ENCODE data around the gene CES3. TPM values are rescaled to one million over a fixed set of nuclear protein-coding genes. Genes with fewer than 3 reads are reported as not detected.
A peak's percentile ranks its signal among the peaks of the same experiment; 100 is the strongest.

The CES3 gene
- total RNA-seq, 3 donors from 2014 or later: 86.5 to 264 (median 199) TPM

DNA sequence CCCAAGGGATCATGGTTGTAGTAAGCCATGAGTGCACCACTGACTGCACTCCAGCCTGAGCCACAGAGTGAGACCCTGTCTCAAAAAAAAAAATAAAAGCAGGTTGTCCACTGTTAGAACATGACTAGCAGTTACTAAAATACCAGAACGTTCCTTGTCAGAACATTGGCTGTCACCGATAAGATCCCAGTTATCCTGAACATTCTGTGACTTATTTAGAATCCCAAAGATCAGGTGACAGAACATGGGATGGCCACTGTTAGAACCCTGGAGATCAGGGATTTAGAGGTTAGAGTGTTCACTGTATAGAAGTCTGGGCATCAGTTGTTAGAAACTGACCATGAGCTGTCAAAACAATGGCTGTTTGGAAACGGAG is 35.9 kb downstream of the CES3 start:
- TF ChIP-seq, protein P1, sequence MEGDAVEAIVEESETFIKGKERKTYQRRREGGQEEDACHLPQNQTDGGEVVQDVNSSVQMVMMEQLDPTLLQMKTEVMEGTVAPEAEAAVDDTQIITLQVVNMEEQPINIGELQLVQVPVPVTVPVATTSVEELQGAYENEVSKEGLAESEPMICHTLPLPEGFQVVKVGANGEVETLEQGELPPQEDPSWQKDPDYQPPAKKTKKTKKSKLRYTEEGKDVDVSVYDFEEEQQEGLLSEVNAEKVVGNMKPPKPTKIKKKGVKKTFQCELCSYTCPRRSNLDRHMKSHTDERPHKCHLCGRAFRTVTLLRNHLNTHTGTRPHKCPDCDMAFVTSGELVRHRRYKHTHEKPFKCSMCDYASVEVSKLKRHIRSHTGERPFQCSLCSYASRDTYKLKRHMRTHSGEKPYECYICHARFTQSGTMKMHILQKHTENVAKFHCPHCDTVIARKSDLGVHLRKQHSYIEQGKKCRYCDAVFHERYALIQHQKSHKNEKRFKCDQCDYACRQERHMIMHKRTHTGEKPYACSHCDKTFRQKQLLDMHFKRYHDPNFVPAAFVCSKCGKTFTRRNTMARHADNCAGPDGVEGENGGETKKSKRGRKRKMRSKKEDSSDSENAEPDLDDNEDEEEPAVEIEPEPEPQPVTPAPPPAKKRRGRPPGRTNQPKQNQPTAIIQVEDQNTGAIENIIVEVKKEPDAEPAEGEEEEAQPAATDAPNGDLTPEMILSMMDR (IDR thresholded peaks at IDR 0.05): no peak
- no peak overlapping the region for H3K4me3 ChIP-seq
- intact Hi-C loops (cut with DNase I, micrococcal nuclease): no loop called here
- DNase-seq: no peak
- H3K4me1 ChIP-seq (ENCODE audit: low read depth): peaks cover 11% of the 10 kb centered on the region
- no peaks in the 10 kb centered on the region for H3K9me3 ChIP-seq
- ATAC-seq: no peak
- H3K36me3 ChIP-seq (ENCODE audit: low read depth): no peaks in the 10 kb centered on the region

DNA sequence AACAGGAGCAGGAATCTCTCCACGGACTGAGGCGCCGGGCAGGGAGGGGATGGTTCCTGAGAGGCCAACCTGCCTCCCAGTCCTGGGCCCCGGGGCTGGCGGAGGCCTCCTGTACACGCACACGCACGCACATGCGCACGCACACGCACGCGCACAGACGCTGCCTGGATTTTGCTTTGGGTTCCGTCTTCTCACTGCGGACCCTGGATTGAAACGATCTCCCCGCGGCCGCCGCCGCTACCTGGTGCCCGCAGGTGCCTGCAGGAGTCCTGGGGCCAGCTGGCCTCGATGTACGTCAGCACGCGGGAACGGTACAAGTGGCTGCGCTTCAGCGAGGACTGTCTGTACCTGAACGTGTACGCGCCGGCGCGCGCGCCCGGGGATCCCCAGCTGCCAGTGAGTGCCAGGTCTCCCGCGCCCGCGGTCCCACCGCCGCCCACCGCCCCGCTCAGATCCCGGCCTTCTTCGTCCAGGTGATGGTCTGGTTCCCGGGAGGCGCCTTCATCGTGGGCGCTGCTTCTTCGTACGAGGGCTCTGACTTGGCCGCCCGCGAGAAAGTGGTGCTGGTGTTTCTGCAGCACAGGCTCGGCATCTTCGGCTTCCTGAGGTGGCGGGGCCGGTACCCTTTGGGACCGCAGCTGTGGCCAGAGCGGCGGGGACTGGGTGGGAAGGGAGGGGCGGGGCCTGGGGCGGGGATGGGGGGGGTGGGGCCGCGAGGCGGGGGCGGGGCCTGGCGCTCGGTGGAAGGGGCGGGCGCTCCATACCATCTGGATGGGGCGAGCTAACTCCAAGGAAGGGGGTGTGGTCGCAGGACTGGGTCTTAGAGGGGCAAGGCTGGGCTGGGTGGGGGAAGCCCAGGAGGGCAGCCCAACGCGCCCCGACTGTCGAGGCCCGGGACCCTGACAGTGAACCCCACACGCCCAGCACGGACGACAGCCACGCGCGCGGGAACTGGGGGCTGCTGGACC is 39.6 kb downstream of the CES3 start:
- DNase-seq (peak; percentile 60 to 77 (median 71)), ATAC-seq (peak; percentile 73)
- TF ChIP-seq, protein P1 (IDR thresholded peaks at IDR 0.05): no peak
- H3K36me3 ChIP-seq (ENCODE audit: low read depth): no peaks in the 10 kb centered on the region
- H3K4me3 ChIP-seq: peak overlapping the region; percentile 24
- H3K9me3 ChIP-seq: no peaks in the 10 kb centered on the region
- intact Hi-C loops (cut with DNase I, micrococcal nuclease): no loop called here
- peaks cover 11% of the 10 kb centered on the region for H3K4me1 ChIP-seq (ENCODE audit: low read depth)

- H3K36me3 ChIP-seq (ENCODE audit: low read depth): no peaks in the 10 kb centered on the region
- TF ChIP-seq, protein P1 (IDR thresholded peaks at IDR 0.05): no peak
- no peak for ATAC-seq
Observed at GRCh38 chr16:67001726-67002125, 40.7 kb downstream of the CES3 start.

GRCh38 chr16:67006930-67007658 is 46.0 kb downstream of the CES3 start:
- TF ChIP-seq, protein P1 (IDR thresholded peaks at IDR 0.05): no peak
- Histone ChIP-seq H3K4me1 (ENCODE audit: low read depth) (no peaks in the 10 kb centered on the region), H3K4me3 (no peak overlapping the region), H3K36me3 (ENCODE audit: low read depth) (no peaks in the 10 kb centered on the region), H3K9me3 (no peaks in the 10 kb centered on the region)
- ATAC-seq (no peak), DNase-seq (no peak)
- intact Hi-C loops (cut with DNase I, micrococcal nuclease): no loop called here

More at GRCh38 chr16:67001726-67002125, 40.7 kb downstream of the CES3 start:
- intact Hi-C loops (cut with DNase I, micrococcal nuclease): no loop called here
- Histone ChIP-seq H3K9me3 (no peaks in the 10 kb centered on the region), H3K4me1 (ENCODE audit: low read depth) (peaks cover 11% of the 10 kb centered on the region), H3K4me3 (no peak overlapping the region)
- DNase-seq: no peak

DNA sequence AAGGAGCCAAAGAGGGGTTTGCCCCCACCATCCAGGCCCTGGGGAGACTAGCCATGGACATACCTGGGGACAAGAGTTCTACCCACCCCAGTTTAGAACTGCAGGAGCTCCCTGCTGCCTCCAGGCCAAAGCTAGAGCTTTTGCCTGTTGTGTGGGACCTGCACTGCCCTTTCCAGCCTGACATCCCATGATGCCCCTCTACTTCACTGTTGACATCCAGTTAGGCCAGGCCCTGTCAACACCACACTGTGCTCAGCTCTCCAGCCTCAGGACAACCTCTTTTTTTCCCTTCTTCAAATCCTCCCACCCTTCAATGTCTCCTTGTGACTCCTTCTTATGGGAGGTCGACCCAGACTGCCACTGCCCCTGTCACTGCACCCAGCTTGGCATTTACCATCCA is 48.1 kb downstream of the CES3 start:
- TF ChIP-seq, protein P1 (IDR thresholded peaks at IDR 0.05): no peak
- DNase-seq (no peak), ATAC-seq (no peak)
- intact Hi-C loops (cut with DNase I, micrococcal nuclease): no loop called here
- Histone ChIP-seq H3K4me3 (no peak overlapping the region), H3K9me3 (no peaks in the 10 kb centered on the region), H3K36me3 (ENCODE audit: low read depth) (no peaks in the 10 kb centered on the region), H3K4me1 (ENCODE audit: low read depth) (peaks cover 5% of the 10 kb centered on the region)
